Testis (tissue), 3 donors: Measurements from ENCODE around the gene CHEK2. TPM values are rescaled to one million over a fixed set of nuclear protein-coding genes. Genes with fewer than 3 reads are reported as not detected.

Experiments used
- DNase-seq: peaks from one replicate; pipeline ENCODE4 v3.0.0-alpha.2; 2019
- H3K27ac ChIP-seq, 2 donors: fragments of 200-600 bp; sonication (generic); one replicate each; pipeline ENCODE4 v1.5.1; 2019
- H3K27me3 ChIP-seq: fragments of 200-600 bp; sonication (generic); one replicate; pipeline ENCODE4 v1.5.1; 2019
- H3K36me3 ChIP-seq: fragments of 200-600 bp; sonication (generic); one replicate; pipeline ENCODE4 v1.5.1; 2017; ENCODE audit warnings: low read depth; ENCODE audit errors: missing control alignments
- H3K4me1 ChIP-seq: fragments of 200-600 bp; sonication (generic); one replicate; pipeline ENCODE4 v1.5.1; 2019
- H3K4me3 ChIP-seq, 2 donors: fragments of 200-600 bp; sonication (generic); one replicate each; pipeline ENCODE4 v1.5.1; 2017 to 2019
- H3K9me3 ChIP-seq: fragments of 200-600 bp; sonication (generic); one replicate; pipeline ENCODE4 v1.5.1; 2017
- WGBS, 2 donors: methylation state at CpG; one replicate each; pipeline ENCODE4 v1.1.5; 2018; 5-methylcytosine and 5-hydroxymethylcytosine counted together
- intact Hi-C: fragments of 100-400 bp; cut with DNase I; formaldehyde crosslinking; loops from one replicate; pipeline ENCODE4 v1.15.1; 2023; ENCODE audit warnings: low total_unique reads
- polyA plus RNA-seq: library from polyadenylated mRNA; stranded (reverse); fragments of 350-450 nt; fragmentation: Illumina TruSeq; extraction: RNeasy Lipid Tissue Mini Kit (QIAGEN cat#74804); gene quantifications from one replicate; pipeline ENCODE4 v1.2.3, GENCODE V29; 2014; ENCODE audit warnings: low read depth, low replicate concordance; ENCODE audit not compliant: insufficient read depth
- small RNA-seq, 2 donors: library from RNA; depleted of rRNA; stranded (forward); fragments of <200 nt; gene quantifications; one replicate each; pipeline ENCODE3, GENCODE V24; 2016
- total RNA-seq, 2 donors: library from RNA; depleted of rRNA; stranded (reverse); fragments of >200 nt; gene quantifications; one replicate each; pipeline ENCODE4 v1.2.3, GENCODE V29; 2016
- TF ChIP-seq, protein P1 (sequence below), 3 experiments: fragments of 450-650 bp in 2 of 3; fragments of 200-600 bp in 1 of 3; sonication (generic) in 1 of 3; IDR thresholded peaks; one replicate each; pipeline ENCODE4 v1.5.1; 2016 to 2019; ENCODE audit warnings: antibody characterized with exemption in 3 of 3, mild to moderate bottlenecking in 2 of 3, moderate library complexity in 1 of 3

Gene CHEK2
- total and polyA plus RNA-seq, 3 donors from 2014 or later: 13.5 to 28.1 (median 21.3) TPM

DNA sequence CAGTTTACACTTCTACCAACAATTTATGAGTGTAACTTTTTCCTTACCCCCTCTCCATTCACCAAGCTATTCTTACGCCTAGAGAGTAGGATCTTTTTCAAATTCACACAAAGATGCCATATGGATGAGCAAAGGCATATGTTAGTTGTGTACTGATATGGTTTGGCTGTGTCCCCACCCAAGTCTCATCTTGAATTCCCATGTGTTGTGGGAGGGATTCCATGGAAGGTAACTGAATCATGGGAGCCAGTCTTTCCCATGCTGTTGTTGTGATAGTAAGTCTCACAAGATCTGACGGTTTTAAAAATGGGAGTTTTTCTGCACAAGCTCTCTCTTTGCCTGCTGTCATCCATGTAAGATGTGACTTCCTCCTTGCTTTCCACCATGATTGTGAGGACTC is 102.3 kb downstream of the CHEK2 start:
- no peaks in the 10 kb centered on the region for H3K9me3 ChIP-seq
- H3K4me1 ChIP-seq: no peaks in the 10 kb centered on the region
- TF ChIP-seq, protein P1, sequence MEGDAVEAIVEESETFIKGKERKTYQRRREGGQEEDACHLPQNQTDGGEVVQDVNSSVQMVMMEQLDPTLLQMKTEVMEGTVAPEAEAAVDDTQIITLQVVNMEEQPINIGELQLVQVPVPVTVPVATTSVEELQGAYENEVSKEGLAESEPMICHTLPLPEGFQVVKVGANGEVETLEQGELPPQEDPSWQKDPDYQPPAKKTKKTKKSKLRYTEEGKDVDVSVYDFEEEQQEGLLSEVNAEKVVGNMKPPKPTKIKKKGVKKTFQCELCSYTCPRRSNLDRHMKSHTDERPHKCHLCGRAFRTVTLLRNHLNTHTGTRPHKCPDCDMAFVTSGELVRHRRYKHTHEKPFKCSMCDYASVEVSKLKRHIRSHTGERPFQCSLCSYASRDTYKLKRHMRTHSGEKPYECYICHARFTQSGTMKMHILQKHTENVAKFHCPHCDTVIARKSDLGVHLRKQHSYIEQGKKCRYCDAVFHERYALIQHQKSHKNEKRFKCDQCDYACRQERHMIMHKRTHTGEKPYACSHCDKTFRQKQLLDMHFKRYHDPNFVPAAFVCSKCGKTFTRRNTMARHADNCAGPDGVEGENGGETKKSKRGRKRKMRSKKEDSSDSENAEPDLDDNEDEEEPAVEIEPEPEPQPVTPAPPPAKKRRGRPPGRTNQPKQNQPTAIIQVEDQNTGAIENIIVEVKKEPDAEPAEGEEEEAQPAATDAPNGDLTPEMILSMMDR (IDR thresholded peaks at IDR 0.05): no peak
- no peaks in the 10 kb centered on the region for H3K36me3 ChIP-seq
- intact Hi-C loops: no loop called here
- DNase-seq: no peak
- no peaks in the 10 kb centered on the region for H3K27me3 ChIP-seq
- WGBS, 2 donors: 88 to 94% methylated on average over 2 of the region's 2 CpGs
- no peak overlapping the region for H3K4me3 ChIP-seq
- no peak overlapping the region for H3K27ac ChIP-seq

Small RNAs within 50 kb of the gene (small RNA-seq; reads per million reads assigned to genes)
- gene RN7SL162P: 0 reads per million in 2 donors

Other genes with a start within 250 kb of the CHEK2 start
- 100 to 1,000 TPM in 1 of 2 donors, 10 to 100 TPM in 1; 75.5 to 121 TPM for gene TTC28, start 62.0 kb downstream of the CHEK2 start, total RNA-seq
- 29.4 TPM for gene TTC28, start 62.0 kb downstream of the CHEK2 start, polyA plus RNA-seq
- gene HSCB, start 219 bp upstream of the CHEK2 start, total RNA-seq: 10 to 100 TPM; 16.4 to 19.5 TPM
- gene HSCB, start 219 bp upstream of the CHEK2 start, polyA plus RNA-seq: 10.2 TPM
- 10 to 100 TPM; 68.6 to 76.1 TPM for gene CCDC117, start 30.9 kb upstream of the CHEK2 start, total RNA-seq
- 83.0 TPM for gene CCDC117, start 30.9 kb upstream of the CHEK2 start, polyA plus RNA-seq
- gene XBP1, start 58.7 kb upstream of the CHEK2 start, total RNA-seq: 10 to 100 TPM; 48.2 to 63.3 TPM
- gene XBP1, start 58.7 kb upstream of the CHEK2 start, polyA plus RNA-seq: 52.5 TPM
- gene ZNRF3, start 141.8 kb upstream of the CHEK2 start, total RNA-seq: 10 to 100 TPM; 32.2 to 44.5 TPM
- gene ZNRF3, start 141.8 kb upstream of the CHEK2 start, polyA plus RNA-seq: 13.9 TPM